Measurements from ENCODE around the gene PLXNB2.

Gene PLXNB2

DNA sequence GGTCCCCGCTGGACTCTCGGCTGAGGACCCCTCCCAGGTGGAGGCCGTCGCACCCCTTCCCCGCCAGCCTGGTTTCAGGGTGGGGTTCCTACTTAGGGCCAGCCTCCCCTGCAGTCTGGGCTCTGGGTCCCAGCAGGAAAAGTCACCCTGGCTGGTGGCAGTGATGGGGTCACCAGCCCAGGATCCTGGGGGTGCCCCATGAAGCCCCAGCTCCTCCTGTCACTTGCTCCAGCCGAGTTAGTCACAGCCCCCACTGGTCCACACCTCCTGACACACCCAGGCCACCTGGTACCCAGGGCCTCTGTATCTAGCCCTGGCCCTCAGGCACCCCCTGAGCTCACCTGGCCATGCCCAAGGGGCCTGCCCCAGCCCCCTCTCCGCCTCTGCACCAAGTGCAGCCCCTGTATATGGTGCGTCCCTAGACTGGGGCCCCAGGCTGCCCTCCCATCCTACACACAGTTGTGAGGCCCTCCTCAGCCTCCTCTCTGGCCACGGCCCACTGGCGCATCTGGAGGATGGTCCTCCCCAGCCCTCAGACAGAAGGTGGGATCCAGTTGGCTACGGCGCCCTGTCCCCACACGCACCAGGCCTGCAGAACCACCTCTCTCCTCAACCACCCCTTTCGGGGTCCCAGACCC is 6.7 kb downstream of the PLXNB2 start:
- TF ChIP-seq CTCF (IDR thresholded peaks at IDR 0.05; ENCODE audit: poor library complexity, severe bottlenecking), result no peak
- H3K4me1 ChIP-seq (ENCODE audit: insufficient read depth, poor library complexity, severe bottlenecking), result peaks cover 50% of the 10 kb centered on the region
- H3K27me3 ChIP-seq (ENCODE audit: insufficient read depth, poor library complexity, severe bottlenecking), result no peaks in the 10 kb centered on the region
- no peak overlapping the region for H3K4me3 ChIP-seq (ENCODE audit: severe bottlenecking)
- DNase-seq (ENCODE audit: low spot score) (no peak), ATAC-seq (ENCODE audit: low read depth) (no peak)
- H3K9me3 ChIP-seq (ENCODE audit: severe bottlenecking), result no peaks in the 10 kb centered on the region
- H3K36me3 ChIP-seq (ENCODE audit: low read depth), result peaks cover 21% of the 10 kb centered on the region
- peak overlapping the region; percentile 99 for H3K27ac ChIP-seq (ENCODE audit: poor library complexity, severe bottlenecking)

- DNase-seq (ENCODE audit: low spot score) (no peak), ATAC-seq (ENCODE audit: low read depth) (no peak)
- Histone ChIP-seq H3K36me3 (ENCODE audit: low read depth) (peaks cover 25% of the 10 kb centered on the region), H3K27me3 (ENCODE audit: insufficient read depth, poor library complexity, severe bottlenecking) (no peaks in the 10 kb centered on the region), H3K27ac (ENCODE audit: poor library complexity, severe bottlenecking) (peak overlapping the region; percentile 99), H3K4me1 (ENCODE audit: insufficient read depth, poor library complexity, severe bottlenecking) (peaks cover 43% of the 10 kb centered on the region), H3K9me3 (ENCODE audit: severe bottlenecking) (no peaks in the 10 kb centered on the region), H3K4me3 (ENCODE audit: severe bottlenecking) (no peak overlapping the region)
- TF ChIP-seq CTCF (IDR thresholded peaks at IDR 0.05; ENCODE audit: poor library complexity, severe bottlenecking), result no peak
Observed at GRCh38 chr22:50299785-50300619, 7.4 kb downstream of the PLXNB2 start.

GRCh38 chr22:50298937-50299784 is 8.3 kb downstream of the PLXNB2 start:
- Histone ChIP-seq H3K4me1 (ENCODE audit: insufficient read depth, poor library complexity, severe bottlenecking) (peaks cover 43% of the 10 kb centered on the region), H3K27ac (ENCODE audit: poor library complexity, severe bottlenecking) (peak overlapping the region; percentile 99), H3K27me3 (ENCODE audit: insufficient read depth, poor library complexity, severe bottlenecking) (no peaks in the 10 kb centered on the region), H3K9me3 (ENCODE audit: severe bottlenecking) (no peaks in the 10 kb centered on the region), H3K4me3 (ENCODE audit: severe bottlenecking) (no peak overlapping the region), H3K36me3 (ENCODE audit: low read depth) (peaks cover 31% of the 10 kb centered on the region)
- no peak for DNase-seq (ENCODE audit: low spot score)
- no peak for ATAC-seq (ENCODE audit: low read depth)
- no peak for TF ChIP-seq CTCF (IDR thresholded peaks at IDR 0.05; ENCODE audit: poor library complexity, severe bottlenecking)

- Histone ChIP-seq H3K4me1 (ENCODE audit: insufficient read depth, poor library complexity, severe bottlenecking) (peaks cover 40% of the 10 kb centered on the region), H3K27me3 (ENCODE audit: insufficient read depth, poor library complexity, severe bottlenecking) (no peaks in the 10 kb centered on the region), H3K27ac (ENCODE audit: poor library complexity, severe bottlenecking) (peak overlapping the region; percentile 99), H3K9me3 (ENCODE audit: severe bottlenecking) (no peaks in the 10 kb centered on the region), H3K4me3 (ENCODE audit: severe bottlenecking) (no peak overlapping the region), H3K36me3 (ENCODE audit: low read depth) (peaks cover 29% of the 10 kb centered on the region)
- no peak for ATAC-seq (ENCODE audit: low read depth)
- DNase-seq (ENCODE audit: low spot score), result no peak
- TF ChIP-seq CTCF (IDR thresholded peaks at IDR 0.05; ENCODE audit: poor library complexity, severe bottlenecking), result no peak
Observed at GRCh38 chr22:50298266-50298637, 9.2 kb downstream of the PLXNB2 start.
